Neuron (in vitro differentiated cells): ENCODE measurements around the gene C1QL1.

Source experiments
- H2AFZ ChIP-seq: one replicate; pipeline ENCODE4 v1.6.1; 2013; ENCODE audit warnings: low read depth, mild to moderate bottlenecking, inconsistent platforms, low read length, moderate library complexity
- H3K27me3 ChIP-seq: one replicate; pipeline ENCODE4 v1.6.1; 2013; ENCODE audit warnings: low read length; ENCODE audit not compliant: insufficient read depth
- H3K36me3 ChIP-seq: one replicate; pipeline ENCODE4 v1.6.1; 2013; ENCODE audit warnings: low read length; ENCODE audit not compliant: insufficient read depth
- H3K4me1 ChIP-seq: one replicate; pipeline ENCODE4 v1.6.1; 2013; ENCODE audit warnings: low read length; ENCODE audit not compliant: insufficient read depth
- H3K4me3 ChIP-seq: 2 replicates; pipeline ENCODE4 v1.5.1; 2013; ENCODE audit warnings: mild to moderate bottlenecking, low read length, moderate library complexity
- H3K9me3 ChIP-seq: one replicate; pipeline ENCODE4 v1.6.1; 2013; ENCODE audit warnings: low read length

C1QL1 gene

DNA sequence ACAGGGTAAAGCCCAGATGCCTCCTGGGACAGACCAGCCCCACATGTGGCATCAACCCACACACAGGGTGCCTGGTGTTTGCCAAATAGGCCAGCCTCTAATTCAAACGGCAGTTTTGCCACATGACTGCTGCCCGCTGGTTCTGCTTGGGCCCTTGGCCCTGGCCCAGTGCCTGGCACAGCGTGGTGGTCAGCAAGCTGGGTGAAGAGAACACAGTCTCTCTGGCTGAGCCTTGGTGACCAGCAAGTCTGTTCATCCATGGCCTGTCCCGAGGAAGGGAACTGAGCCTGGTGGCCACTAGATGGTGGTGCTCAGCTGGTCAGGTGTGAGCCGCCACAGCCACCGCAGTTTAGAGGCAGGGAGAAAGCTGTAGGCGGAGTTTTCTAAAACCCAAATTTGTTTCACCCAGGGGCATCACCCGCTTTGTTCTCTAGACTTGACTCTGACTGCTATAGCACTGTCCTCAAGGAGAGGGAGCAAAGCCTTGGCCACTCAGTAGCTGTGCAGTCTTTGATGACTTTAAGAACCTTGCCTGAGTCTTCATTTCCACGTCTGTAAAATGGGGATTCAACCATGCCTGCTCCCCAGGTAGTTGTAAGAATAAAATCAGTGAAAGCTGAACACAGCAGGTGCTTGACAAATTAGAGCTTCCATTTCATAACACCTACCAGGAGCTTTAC is 48.1 kb downstream of the C1QL1 start:
- Histone ChIP-seq H3K27me3 (no peaks in the 10 kb centered on the region), H3K4me3 (no peak overlapping the region), H3K36me3 (no peaks in the 10 kb centered on the region), H3K9me3 (no peaks in the 10 kb centered on the region), H3K4me1 (peaks cover 14% of the 10 kb centered on the region), H2AFZ (no peak overlapping the region)

DNA sequence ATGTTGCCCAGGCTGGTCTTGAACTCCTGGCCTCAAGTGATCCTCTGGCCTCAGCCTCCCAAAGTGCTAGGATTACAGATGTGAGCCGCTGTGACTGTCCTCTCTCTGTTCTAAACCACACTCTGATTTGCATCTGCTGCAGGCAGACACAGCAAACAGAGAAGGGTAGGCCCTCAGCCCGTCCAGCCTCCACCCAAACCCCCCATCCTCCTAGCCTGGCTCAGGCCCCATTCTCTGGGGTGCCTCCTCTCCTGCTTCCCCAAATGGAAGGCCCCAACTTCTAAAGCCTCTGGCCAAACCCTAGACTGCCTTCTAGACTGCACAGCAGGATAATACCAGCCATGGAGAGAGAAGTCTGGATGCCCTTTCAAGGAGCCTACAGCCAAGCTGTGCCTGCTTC is 48.7 kb downstream of the C1QL1 start:
- Histone ChIP-seq H3K4me1 (peaks cover 14% of the 10 kb centered on the region), H3K4me3 (no peak overlapping the region), H3K9me3 (no peaks in the 10 kb centered on the region), H3K36me3 (no peaks in the 10 kb centered on the region), H3K27me3 (peaks cover under 1% of the 10 kb centered on the region), H2AFZ (no peak overlapping the region)

DNA sequence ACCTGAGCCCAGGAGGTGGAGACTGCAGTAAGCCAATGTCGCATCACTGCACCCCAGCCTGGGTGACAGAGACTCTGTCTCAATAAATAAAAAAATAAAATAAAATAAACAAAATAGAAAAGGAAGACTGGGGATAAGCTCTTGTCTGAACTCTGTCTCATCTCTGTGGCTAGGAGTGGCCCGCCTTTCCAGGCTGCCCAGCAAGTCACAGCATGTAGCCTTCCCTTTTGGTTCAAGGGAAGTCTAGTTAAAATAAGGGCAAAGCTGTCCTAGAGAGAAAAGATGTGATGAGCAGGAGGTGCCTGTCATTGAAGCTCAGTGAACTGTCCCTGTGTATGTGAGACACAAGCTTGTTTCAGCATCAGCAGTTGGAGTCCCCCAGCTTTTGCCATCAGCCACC is 50.1 kb downstream of the C1QL1 start:
- no peak overlapping the region for H2AFZ ChIP-seq
- no peak overlapping the region for H3K4me3 ChIP-seq
- H3K36me3 ChIP-seq = no peaks in the 10 kb centered on the region
- H3K4me1 ChIP-seq = peaks cover 14% of the 10 kb centered on the region
- peaks cover 3% of the 10 kb centered on the region for H3K27me3 ChIP-seq
- no peaks in the 10 kb centered on the region for H3K9me3 ChIP-seq

DNA sequence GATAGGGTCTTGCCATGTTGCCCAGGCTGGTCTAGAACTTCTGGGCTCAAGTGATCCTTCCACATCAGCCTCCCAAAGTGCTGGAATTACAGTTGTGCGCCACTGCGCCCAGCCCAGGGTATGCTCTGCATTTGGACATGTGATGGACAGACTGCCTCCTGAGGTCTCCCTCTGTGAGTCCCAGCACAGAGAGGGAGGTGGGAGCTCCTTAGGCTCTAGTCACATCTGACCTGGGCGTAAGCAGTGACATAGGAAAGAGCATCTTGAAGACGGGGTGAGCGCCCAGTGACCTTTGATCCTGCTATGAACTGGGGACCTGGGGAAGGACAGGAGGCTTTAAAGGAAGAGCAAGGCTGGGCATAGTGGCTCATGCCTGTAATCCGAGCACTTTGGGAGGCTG is 50.6 kb downstream of the C1QL1 start:
- Histone ChIP-seq H3K4me3 (no peak overlapping the region), H3K9me3 (no peaks in the 10 kb centered on the region)

DNA sequence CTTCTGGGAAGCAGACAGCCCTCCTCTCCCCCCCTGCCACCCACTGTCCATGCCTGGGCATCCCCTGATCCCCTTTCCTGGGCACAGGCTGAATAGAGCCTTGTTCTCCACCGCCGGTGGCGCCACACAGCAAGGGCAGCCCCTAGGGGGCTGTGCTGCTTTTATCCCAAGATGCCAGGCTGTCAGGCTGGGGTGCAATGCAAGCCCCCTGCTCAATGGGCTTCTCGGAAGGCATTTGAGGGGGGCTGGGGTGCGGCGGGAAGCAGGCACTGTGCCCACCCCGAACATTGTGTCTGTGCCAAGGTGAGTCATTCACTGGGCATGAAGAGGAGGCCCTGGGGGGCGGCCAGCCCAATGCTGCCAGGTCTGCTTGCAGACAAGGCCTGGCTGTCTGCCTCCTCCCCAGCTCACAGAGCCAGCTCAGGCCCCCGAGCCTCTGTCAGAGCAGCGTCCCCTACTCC is 51.3 kb downstream of the C1QL1 start:
- Histone ChIP-seq H3K36me3 (no peaks in the 10 kb centered on the region), H2AFZ (no peak overlapping the region), H3K4me1 (peaks cover 14% of the 10 kb centered on the region), H3K9me3 (no peaks in the 10 kb centered on the region), H3K4me3 (no peak overlapping the region), H3K27me3 (peaks cover 8% of the 10 kb centered on the region)

More for the DNA sequence above, 50.6 kb downstream of the C1QL1 start:
- Histone ChIP-seq H3K36me3 (no peaks in the 10 kb centered on the region), H3K4me1 (peaks cover 14% of the 10 kb centered on the region), H2AFZ (no peak overlapping the region), H3K27me3 (peaks cover 5% of the 10 kb centered on the region)

DNA sequence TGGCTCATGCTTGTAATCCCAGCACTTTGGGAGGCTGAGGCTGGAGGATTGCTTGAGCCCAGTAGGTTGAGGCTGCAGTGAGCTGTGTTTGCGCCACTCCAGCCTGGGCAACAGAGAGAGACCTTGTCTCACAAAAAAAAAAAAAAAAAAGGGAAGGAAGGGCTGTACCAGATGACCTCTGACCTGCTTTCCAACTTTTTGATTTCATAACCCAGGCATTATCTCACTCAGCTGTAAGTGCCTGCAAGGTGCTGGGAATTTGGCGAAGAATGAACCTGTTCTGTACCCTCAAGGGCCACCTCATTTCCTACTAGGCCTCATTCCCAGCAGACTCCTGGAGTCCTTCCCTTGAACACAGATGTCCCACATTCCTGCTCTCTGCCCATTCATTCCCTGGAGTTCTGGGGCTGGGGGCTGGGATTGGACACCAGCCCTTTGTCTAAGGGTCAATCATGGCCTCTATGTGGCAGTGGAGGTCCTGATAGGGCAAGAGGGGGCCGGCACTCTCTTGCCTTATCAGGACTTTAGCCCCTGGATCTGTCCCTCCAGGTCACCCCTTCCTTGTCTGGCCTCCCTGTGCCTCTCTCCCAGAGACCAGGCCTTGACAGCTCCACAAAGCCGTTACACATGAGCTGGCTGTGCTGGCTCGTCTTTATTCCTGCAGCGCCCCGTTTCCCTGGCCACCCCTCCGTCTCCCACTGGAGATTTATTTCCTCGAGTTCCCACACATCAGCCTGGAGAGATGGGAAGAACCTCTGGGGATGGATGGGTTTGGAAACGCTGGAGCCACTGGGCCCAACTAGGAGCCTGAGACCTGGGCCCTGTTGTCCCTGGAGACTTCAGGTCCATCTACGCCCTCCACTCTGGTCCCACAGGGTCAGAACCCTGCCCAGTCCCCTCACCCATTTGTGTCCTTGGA is 52.0 kb downstream of the C1QL1 start:
- Histone ChIP-seq H3K27me3 (peaks cover 9% of the 10 kb centered on the region), H3K9me3 (no peaks in the 10 kb centered on the region), H3K4me1 (peaks cover 10% of the 10 kb centered on the region), H3K36me3 (no peaks in the 10 kb centered on the region), H2AFZ (no peak overlapping the region), H3K4me3 (no peak overlapping the region)

DNA sequence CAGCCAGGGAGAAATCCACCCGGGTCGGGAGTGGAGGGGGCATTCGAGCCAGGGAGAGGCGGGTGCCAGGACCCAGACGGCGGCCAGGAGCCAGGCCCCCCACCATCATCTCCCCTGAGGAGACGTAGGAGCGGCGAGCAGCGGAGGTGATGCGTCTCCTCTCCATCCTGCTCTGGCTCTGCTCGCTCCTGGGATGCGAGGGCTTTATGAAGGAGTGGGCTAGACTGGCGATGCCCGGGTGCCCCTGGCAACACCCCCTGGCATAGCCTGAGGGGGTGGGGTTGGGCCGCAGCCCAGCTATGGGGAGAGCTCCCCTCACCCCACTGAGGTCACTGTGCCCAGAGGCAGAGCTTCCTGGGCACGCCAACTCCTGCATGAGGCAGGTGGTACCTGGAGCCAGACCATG is 52.8 kb downstream of the C1QL1 start, which contains the start of gene GFAP:
Gene GFAP (minus strand): TSS at position 180 of the 406 bp plus-strand sequence. CDS start 14 bp downstream, at position 166.
- H2AFZ ChIP-seq = no peak within 1 kb of the TSS
- no peak within 1 kb of the TSS for H3K4me3 ChIP-seq
- peaks cover 16% of the 10 kb centered on the region for H3K27me3 ChIP-seq
- peaks cover 10% of the 10 kb centered on the region for H3K4me1 ChIP-seq
- peaks cover 2% of the 10 kb centered on the region for H3K9me3 ChIP-seq
- no peaks in the 10 kb centered on the region for H3K36me3 ChIP-seq

DNA sequence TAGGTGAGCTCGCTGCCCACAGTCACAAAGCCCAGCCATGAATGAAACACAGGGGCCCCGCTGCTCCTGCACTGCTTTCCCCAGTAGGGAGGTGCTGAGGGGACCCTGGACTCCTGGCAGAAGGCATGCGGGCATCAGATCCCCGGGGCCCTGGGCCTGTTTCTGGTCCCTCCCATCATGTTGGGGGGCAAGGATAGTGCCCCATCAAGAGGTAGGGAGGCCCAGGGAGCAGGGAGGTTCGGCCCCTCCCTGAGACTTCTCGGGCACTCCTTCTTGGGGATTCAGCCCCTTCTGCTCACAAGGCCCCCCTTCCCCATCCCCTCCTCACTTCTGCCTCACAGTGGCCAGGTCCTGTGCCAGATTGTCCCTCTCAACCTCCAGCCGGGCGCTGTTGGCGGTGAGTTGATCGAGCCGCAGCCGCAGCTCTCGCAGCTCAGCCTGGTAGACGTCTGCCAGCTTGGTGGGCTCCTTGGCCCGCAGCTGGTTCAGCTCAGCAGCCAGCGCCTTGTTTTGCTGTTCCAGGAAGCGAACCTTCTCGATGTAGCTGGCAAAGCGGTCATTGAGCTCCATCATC is 53.3 kb downstream of the C1QL1 start:
- Histone ChIP-seq H3K9me3 (peaks cover 2% of the 10 kb centered on the region), H2AFZ (no peak overlapping the region), H3K36me3 (no peaks in the 10 kb centered on the region), H3K27me3 (peaks cover 16% of the 10 kb centered on the region), H3K4me1 (peaks cover 16% of the 10 kb centered on the region), H3K4me3 (no peak overlapping the region)

DNA sequence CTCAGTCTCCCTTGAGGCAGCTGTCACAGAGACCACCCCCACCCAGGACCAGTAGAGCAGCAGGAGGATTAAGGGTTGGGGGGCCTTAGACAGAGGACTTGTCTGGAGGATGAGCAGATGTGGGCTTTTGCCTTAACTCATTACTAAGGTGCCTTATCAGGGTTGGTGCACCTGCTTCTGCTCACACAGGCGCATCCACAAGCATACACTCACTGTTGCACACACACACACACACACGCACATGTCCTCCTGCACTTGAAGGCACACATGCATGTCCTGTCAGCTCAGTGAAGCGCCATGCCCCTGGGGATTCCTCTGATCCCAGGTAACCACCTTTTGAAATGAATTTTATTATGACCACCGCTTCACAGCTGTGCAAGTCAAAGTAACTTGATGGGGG is 54.0 kb downstream of the C1QL1 start:
- Histone ChIP-seq H3K4me1 (peaks cover 19% of the 10 kb centered on the region), H3K4me3 (no peak overlapping the region), H3K9me3 (peaks cover 2% of the 10 kb centered on the region), H2AFZ (no peak overlapping the region), H3K27me3 (peaks cover 16% of the 10 kb centered on the region), H3K36me3 (no peaks in the 10 kb centered on the region)

DNA sequence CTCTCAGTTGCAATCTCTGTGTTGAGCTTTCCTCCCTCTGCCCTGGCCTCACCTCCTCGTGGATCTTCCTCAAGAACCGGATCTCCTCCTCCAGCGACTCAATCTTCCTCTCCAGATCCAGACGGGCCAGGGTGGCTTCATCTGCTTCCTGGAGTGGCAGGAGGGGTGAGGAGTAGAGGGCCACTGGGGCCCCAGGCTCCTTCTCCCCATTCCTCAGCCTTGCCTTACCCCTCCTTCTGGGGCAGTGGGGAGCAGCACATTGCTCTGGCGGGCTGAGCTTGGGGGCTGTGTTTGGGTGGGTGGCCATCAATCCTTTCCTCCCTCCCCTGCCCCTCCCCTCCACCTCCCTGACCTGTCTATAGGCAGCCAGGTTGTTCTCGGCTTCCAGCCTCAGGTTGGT is 54.4 kb downstream of the C1QL1 start:
- H3K9me3 ChIP-seq = peaks cover 2% of the 10 kb centered on the region
- H3K36me3 ChIP-seq = no peaks in the 10 kb centered on the region
- peaks cover 19% of the 10 kb centered on the region for H3K4me1 ChIP-seq
- H3K4me3 ChIP-seq = no peak overlapping the region
- no peak overlapping the region for H2AFZ ChIP-seq
- H3K27me3 ChIP-seq = peaks cover 16% of the 10 kb centered on the region

DNA sequence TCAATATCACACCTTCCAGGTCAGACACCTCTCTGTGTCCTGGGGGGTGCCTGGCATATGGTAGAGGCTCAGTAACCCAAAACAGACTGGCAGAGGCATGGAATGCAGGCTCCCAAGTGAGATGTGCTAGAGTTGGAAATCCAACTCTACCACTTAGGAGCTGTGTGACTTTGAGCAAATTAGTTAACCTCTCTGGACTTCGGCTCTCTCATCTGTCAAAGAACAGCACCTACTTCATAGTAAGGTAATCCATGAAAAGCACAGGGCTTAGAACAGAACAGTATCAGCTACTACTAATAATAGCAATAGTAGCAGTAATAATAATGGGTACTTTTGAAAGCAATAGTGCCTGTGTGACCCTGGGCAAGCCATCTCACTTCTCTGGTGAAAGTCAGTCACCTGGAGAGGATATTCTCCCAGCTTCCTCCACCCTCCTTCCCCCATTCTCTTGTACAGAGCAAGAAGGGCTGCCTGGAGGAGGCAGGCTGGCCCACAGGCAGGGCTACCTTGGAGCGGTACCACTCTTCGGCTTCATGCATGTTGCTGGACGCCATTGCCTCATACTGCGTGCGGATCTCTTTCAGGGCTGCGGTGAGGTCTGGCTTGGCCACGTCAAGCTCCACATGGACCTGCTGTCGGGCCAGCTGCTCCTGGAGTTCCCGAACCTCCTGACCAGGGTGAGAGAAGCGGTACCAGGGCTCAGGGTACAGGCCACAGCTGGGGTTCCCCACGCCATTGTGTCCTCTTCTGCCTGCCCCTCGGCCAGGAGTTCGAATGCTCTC is 55.1 kb downstream of the C1QL1 start:
- H3K4me3 ChIP-seq = no peak overlapping the region
- H3K36me3 ChIP-seq = no peaks in the 10 kb centered on the region
- H2AFZ ChIP-seq = no peak overlapping the region
- H3K4me1 ChIP-seq = peaks cover 19% of the 10 kb centered on the region
- H3K9me3 ChIP-seq = peaks cover 2% of the 10 kb centered on the region
- H3K27me3 ChIP-seq = peaks cover 16% of the 10 kb centered on the region

DNA sequence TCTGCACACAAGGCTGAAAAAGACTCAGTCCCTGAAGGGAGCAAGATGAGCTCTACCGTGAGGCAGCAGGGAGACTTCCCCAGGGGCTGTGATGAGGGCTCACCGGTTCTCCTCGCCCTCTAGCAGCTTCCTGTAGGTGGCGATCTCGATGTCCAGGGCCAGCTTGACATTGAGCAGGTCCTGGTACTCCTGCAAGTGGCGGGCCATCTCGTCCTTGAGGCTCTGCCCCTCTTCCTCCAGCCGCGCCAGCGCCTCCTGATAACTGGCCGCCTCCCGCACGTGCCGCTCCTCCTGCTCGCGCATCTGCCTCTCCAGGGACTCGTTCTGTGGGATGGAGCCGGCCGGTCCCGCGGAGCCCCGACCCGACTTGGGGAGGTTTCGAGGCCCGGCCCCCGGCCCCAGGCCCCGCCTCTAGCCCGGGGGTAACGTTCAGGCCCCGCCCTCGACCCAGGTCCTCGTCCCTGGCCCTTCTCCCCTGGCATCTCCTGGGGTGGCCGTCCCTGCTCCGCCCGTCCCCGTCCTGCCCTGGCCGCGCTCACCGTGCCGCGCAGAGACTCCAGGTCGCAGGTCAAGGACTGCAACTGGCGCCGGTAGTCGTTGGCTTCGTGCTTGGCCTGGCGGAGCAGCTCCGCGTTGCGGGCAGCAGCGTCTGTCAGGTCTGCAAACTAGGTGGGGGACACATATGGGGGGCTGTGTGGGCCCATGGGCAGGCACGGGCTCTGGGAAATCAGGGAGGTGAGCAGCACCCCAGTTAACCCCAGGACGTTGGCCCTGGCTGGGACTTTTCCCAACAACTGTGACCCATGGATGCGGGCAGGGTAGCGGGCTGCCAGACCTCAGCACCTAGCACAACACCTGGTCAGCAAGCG is 56.7 kb downstream of the C1QL1 start:
- Histone ChIP-seq H3K4me1 (peaks cover 18% of the 10 kb centered on the region), H3K9me3 (peaks cover 2% of the 10 kb centered on the region), H3K27me3 (peaks cover 16% of the 10 kb centered on the region), H3K4me3 (no peak overlapping the region), H3K36me3 (no peaks in the 10 kb centered on the region), H2AFZ (no peak overlapping the region)
